ENCODE measurements around the gene MTCH1.
A peak's percentile ranks its signal among the peaks of the same experiment; 100 is the strongest.

MTCH1 gene

GRCh38 chr6:36990401-36990800, 4.4 kb upstream of the MTCH1 start:
- DNase-seq, result peak; percentile 20

- no peak for DNase-seq
Observed at GRCh38 chr6:36989264-36989663, 3.3 kb upstream of the MTCH1 start.

- DNase-seq, result no peak
Observed at GRCh38 chr6:36986704-36987047, 680 bp upstream of the MTCH1 start.

GRCh38 chr6:36985417-36985807, 584 bp downstream of the MTCH1 start:
- DNase-seq, result no peak

GRCh38 chr6:36984581-36985416, 1.2 kb downstream of the MTCH1 start:
- DNase-seq, result no peak

- no peak for DNase-seq
Observed at GRCh38 chr6:36983538-36983937, 2.5 kb downstream of the MTCH1 start.

- no peak for DNase-seq
Observed at GRCh38 chr6:36980876-36981619, 4.9 kb downstream of the MTCH1 start.

- DNase-seq, result no peak
Observed at GRCh38 chr6:36980129-36980528, 5.9 kb downstream of the MTCH1 start.

- DNase-seq, result peak; percentile 45
Observed at GRCh38 chr6:36979347-36979742, 6.7 kb downstream of the MTCH1 start.

- DNase-seq, result no peak
Observed at GRCh38 chr6:36978421-36979346, 7.3 kb downstream of the MTCH1 start.

GRCh38 chr6:36977470-36977941, 8.5 kb downstream of the MTCH1 start:
- DNase-seq, result no peak

- DNase-seq, result no peak
Observed at GRCh38 chr6:36976931-36977330, 9.1 kb downstream of the MTCH1 start.

- no peak for DNase-seq
Observed at GRCh38 chr6:36976509-36976908, 9.5 kb downstream of the MTCH1 start.

GRCh38 chr6:36976007-36976264, 10.1 kb downstream of the MTCH1 start:
- no peak for DNase-seq

GRCh38 chr6:36975231-36976006, 10.6 kb downstream of the MTCH1 start:
- DNase-seq, result no peak

- no peak for DNase-seq
Observed at GRCh38 chr6:36973647-36974046, 12.3 kb downstream of the MTCH1 start.

- no peak for DNase-seq
Observed at GRCh38 chr6:36973190-36973589, 12.8 kb downstream of the MTCH1 start.

- no peak for DNase-seq
Observed at GRCh38 chr6:36971921-36972673, 13.9 kb downstream of the MTCH1 start.

- peak; percentile 63 for DNase-seq
Observed at GRCh38 chr6:36970892-36971842, 14.8 kb downstream of the MTCH1 start.

Measured in DMS79 (cell line).